ENCODE data around the gene GP5. TPM values are rescaled to one million over a fixed set of nuclear protein-coding genes. Genes with fewer than 3 reads are reported as not detected.

Gene GP5
- total and polyA plus RNA-seq, 2 experiments from 2014 or later = 0.83 TPM; not detected in 1

GRCh38 chr3:194395212-194395611, 3.9 kb downstream of the GP5 start:
- no peak for TF ChIP-seq CTCF (IDR thresholded peaks at IDR 0.05; ENCODE audit: low read depth, low read length)
- no peaks in the 10 kb centered on the region for H3K9me3 ChIP-seq (ENCODE audit: low read depth)

GRCh38 chr3:194392576-194392975, 6.5 kb downstream of the GP5 start:
- Histone ChIP-seq H3K4me3 (no peak overlapping the region), H3K4me1 (ENCODE audit: low read depth) (no peaks in the 10 kb centered on the region), H3K27me3 (peaks cover 16% of the 10 kb centered on the region), H3K36me3 (no peaks in the 10 kb centered on the region), H3K27ac (no peak overlapping the region), H3K9me3 (ENCODE audit: low read depth) (no peaks in the 10 kb centered on the region)
- TF ChIP-seq CTCF (IDR thresholded peaks at IDR 0.05; ENCODE audit: low read depth, low read length) = no peak
- no peak for DNase-seq (ENCODE audit: low read depth in 1 of 2, low spot score in 1 of 2)

More at GRCh38 chr3:194395212-194395611, 3.9 kb downstream of the GP5 start:
- Histone ChIP-seq H3K4me1 (ENCODE audit: low read depth) (no peaks in the 10 kb centered on the region), H3K27ac (no peak overlapping the region), H3K4me3 (no peak overlapping the region), H3K27me3 (peaks cover 33% of the 10 kb centered on the region), H3K36me3 (no peaks in the 10 kb centered on the region)
- no peak for DNase-seq (ENCODE audit: low read depth in 1 of 2, low spot score in 1 of 2)

DNA sequence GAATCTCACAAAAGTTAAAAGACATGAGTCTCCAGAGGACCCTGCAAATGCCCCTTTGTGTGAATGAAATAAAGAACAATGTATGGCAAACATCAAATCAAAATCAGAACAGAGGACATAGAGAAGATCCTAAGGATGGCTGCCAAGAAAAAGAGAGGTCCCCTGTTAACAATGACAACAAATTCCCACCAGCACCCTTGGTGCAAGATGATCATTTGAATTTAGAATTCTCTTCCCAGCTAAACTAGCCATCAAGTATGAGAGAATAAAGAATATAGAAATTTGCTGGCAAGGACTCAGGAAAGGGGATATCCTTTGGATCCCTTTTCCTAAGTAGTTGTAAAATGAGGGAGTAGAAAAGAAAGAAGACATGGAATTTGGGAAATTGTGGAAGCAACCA, 8.2 kb downstream of the GP5 start:
- TF ChIP-seq CTCF (IDR thresholded peaks at IDR 0.05; ENCODE audit: low read depth, low read length) = no peak
- Histone ChIP-seq H3K4me3 (no peak overlapping the region), H3K27me3 (no peaks in the 10 kb centered on the region), H3K27ac (no peak overlapping the region), H3K36me3 (no peaks in the 10 kb centered on the region), H3K4me1 (ENCODE audit: low read depth) (no peaks in the 10 kb centered on the region), H3K9me3 (ENCODE audit: low read depth) (no peaks in the 10 kb centered on the region)
- no peak for DNase-seq (ENCODE audit: low read depth in 1 of 2, low spot score in 1 of 2)

- Histone ChIP-seq H3K4me3 (no peak overlapping the region), H3K36me3 (no peaks in the 10 kb centered on the region), H3K27ac (no peak overlapping the region), H3K27me3 (no peaks in the 10 kb centered on the region), H3K9me3 (ENCODE audit: low read depth) (no peaks in the 10 kb centered on the region), H3K4me1 (ENCODE audit: low read depth) (no peaks in the 10 kb centered on the region)
- no peak for DNase-seq (ENCODE audit: low read depth in 1 of 2, low spot score in 1 of 2)
- TF ChIP-seq CTCF (IDR thresholded peaks at IDR 0.05; ENCODE audit: low read depth, low read length) = no peak
These were observed 9.8 kb downstream of the GP5 start for GRCh38 chr3:194389269-194389668.

- Histone ChIP-seq H3K27me3 (no peaks in the 10 kb centered on the region), H3K9me3 (ENCODE audit: low read depth) (no peaks in the 10 kb centered on the region), H3K4me3 (no peak overlapping the region), H3K4me1 (ENCODE audit: low read depth) (no peaks in the 10 kb centered on the region), H3K27ac (no peak overlapping the region), H3K36me3 (no peaks in the 10 kb centered on the region)
- TF ChIP-seq CTCF (IDR thresholded peaks at IDR 0.05; ENCODE audit: low read depth, low read length) = no peak
- DNase-seq (ENCODE audit: low read depth in 1 of 2, low spot score in 1 of 2) = no peak
These were observed 11.1 kb downstream of the GP5 start for GRCh38 chr3:194387926-194388418.

- H3K4me3 ChIP-seq = no peak overlapping the region
- DNase-seq (ENCODE audit: low read depth in 1 of 2, low spot score in 1 of 2) = no peak
- no peak for TF ChIP-seq CTCF (IDR thresholded peaks at IDR 0.05; ENCODE audit: low read depth, low read length)
- H3K27me3 ChIP-seq = no peaks in the 10 kb centered on the region
- H3K9me3 ChIP-seq (ENCODE audit: low read depth) = no peaks in the 10 kb centered on the region
- no peaks in the 10 kb centered on the region for H3K4me1 ChIP-seq (ENCODE audit: low read depth)
- no peaks in the 10 kb centered on the region for H3K36me3 ChIP-seq
- H3K27ac ChIP-seq = no peak overlapping the region
These were observed 11.8 kb downstream of the GP5 start for GRCh38 chr3:194387276-194387675.
